Amniotic epithelial cell (primary cell): ENCODE data around the gene ICAM3.
A peak's percentile ranks its signal among the peaks of the same experiment; 100 is the strongest.
"Not testable (repeated sequence)": the region's sequence is repeated elsewhere in the genome, so short reads cannot be mapped to it uniquely, and the experiment has no call there.

Experiments used
- DNase-seq: peaks from one replicate; pipeline ENCODE4 v3.0.0-alpha.2; 2010; ENCODE audit warnings: low read depth

The ICAM3 gene

DNA sequence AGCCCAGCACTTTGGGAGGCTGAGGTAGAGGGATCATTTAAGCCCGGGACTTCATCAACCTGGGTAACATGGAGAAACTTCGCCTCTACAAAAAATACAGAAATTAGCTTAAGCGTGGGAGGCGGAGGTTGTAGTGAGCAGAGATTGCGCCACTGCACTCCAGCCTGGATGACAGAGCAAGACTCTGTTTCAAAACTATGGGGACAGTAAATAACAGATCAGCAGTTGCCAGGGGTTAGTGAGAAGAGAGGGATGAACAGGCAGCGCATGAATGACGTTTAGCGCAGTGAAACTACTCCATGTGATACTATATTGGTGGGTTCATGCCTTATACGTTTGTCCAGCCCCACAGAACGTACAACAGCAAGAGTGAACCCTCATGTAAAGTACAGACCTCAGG lies 7.1 kb upstream of the ICAM3 start:
- DNase-seq: peak; percentile 62

GRCh38 chr19:10344780-10345179 lies 5.4 kb upstream of the ICAM3 start:
- no peak for DNase-seq

DNA sequence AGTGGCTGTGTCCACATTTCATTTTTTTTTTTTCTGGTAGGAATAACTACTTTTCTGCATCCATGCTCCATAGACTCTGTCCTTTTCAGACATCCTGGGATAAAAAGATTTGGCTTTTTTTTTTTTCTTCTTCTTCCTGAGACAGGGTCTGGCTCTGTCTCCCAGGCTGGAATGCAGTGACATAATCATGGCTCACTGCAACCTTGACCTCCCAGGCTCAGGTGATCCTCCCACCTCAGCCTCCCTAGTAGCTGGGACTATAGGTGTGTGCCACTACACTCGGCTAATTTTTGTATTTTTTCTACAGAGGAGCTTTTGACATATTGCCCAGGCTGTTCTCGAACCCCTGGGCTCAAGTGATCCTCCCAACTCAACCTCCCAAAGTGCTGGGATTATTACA lies 4.1 kb upstream of the ICAM3 start:
- DNase-seq: no peak

DNA sequence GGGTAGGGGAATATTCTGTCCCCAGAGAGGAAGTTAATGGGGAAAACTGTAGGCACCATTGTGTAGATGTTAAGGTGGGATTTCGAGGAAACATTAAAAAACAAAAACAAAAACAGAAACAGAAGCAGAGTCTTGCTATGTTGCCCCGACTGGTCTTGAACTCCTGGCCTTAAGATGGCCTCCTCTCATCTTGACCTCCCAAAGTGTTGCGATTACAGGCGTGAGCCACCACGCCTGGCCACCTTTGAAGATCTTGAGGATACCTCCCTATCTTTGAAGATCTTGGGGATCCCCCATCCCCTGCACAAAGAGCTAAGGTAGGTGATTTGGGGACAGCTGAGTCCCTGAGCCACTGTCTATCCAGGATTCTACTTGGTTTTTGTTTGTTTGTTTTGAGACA lies 553 bp upstream of the ICAM3 start:
- DNase-seq: no peak

GRCh38 chr19:10338940-10339339 lies 484 bp downstream of the ICAM3 start:
- no peak for DNase-seq

GRCh38 chr19:10336725-10337124 lies 2.7 kb downstream of the ICAM3 start:
- not testable (repeated sequence) for DNase-seq

DNA sequence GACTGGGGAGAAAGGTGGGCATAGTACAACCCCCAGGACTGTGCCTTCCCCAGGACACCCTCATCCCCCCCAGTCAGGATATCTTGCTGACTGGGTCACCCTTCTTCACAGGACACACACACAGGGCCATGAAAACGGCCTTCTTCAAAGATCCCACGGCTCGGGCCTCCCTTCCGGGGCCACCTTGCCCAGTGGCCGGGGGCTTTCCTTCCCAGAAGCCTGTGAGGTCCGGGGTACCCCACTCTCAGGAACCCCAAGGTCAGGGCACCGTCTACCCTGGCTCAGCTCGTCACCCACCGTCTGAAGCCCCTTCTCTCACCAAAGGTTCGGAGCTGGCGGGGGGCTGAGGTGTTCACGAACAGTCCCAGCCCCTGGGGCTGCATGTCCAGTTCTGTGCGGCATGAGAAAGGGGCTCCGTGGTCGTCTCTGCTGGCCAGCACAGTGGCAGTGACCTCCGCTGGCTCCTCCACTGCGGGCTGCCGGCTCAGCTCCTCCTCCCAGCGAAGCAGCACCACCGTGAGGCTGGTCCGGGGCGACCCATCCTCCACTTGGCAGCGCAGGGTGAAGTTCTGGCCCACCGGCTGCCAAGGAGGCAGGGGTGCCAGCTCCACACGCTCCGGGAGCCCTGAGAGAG lies 4.0 kb downstream of the ICAM3 start:
- no peak for DNase-seq

DNA sequence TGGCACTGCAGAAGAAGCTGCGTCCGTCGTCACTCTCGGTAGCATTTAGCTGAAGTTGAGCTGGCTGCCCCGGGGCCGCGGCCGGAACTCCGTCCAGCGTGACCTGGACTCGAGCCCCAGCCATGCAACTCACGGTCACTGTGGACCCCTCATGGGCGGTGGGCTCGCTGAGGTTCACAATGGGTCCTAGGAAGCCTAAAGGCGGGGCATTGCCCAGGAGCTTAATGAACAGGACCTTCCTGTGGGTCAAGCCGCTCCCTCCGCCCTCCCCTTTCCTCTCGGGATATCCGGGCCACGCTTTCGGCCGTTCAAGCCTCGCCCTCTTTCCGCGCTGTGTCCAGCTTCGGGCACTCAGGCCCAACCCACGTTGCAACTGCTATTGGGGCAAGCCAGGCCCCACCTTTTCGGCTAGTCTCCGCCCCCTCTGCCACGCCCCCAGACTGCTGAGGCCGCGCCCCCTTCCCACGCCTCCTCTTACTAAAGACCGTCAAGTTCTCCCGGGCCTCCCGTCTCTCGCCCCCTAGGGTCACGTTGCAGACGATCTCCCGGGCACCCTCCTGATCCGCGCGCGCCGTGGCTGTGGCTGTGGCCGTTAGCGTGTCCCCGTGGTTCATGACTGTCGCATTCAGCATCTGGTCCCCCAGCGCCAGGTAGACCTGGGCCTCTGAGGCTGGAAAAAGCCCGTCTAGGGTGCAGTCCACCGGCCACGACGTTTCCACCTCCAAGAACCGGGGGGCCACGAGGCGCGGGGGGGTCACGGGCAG lies 4.7 kb downstream of the ICAM3 start:
- DNase-seq: peak; percentile 94

DNA sequence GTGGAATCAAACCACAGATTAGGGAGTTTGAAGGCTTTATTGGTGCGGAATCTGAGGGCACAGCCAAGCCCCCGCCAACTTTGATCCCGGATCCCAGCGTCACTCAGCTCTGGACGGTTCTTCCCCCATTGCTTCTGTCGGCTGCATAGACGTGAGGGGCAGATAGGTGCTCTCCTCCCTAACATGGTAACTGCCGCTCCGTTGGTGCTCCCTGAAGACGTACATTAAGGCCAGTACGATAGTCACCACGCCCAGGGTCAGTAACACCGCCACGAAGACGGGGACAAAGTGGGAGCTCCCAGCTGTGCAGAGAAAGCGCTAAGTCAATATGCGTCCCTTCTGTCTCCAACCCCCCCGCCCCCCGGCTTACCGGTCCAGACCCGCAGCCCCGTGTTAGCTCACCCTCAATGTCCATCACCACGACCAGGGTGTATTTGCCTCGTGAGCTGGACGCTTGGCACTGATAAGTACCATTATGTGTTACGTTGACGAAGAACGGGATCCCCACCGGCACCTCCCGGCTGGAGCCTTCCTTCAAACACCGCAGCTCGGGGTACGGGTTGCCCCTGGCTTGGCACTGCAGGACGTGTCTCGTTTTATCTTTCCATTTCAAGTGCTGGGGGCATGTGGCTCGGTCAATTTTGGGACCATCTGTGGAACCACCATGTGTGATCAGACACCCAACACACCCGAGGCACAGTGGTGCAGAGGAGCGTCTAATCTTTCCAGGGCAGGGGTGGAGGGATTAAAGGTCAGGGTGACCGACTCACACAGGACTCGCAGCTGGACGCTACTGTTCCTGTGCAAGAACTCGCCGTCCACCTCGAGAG lies 5.5 kb downstream of the ICAM3 start:
- DNase-seq: no peak

GRCh38 chr19:10332965-10333757 lies 6.3 kb downstream of the ICAM3 start, which contains the start of gene RAVER1:
TSS of gene RAVER1 (minus strand) at chr19:10333529. CDS start at chr19:10333507, 22 bp downstream.
- DNase-seq: peak; percentile 95

DNA sequence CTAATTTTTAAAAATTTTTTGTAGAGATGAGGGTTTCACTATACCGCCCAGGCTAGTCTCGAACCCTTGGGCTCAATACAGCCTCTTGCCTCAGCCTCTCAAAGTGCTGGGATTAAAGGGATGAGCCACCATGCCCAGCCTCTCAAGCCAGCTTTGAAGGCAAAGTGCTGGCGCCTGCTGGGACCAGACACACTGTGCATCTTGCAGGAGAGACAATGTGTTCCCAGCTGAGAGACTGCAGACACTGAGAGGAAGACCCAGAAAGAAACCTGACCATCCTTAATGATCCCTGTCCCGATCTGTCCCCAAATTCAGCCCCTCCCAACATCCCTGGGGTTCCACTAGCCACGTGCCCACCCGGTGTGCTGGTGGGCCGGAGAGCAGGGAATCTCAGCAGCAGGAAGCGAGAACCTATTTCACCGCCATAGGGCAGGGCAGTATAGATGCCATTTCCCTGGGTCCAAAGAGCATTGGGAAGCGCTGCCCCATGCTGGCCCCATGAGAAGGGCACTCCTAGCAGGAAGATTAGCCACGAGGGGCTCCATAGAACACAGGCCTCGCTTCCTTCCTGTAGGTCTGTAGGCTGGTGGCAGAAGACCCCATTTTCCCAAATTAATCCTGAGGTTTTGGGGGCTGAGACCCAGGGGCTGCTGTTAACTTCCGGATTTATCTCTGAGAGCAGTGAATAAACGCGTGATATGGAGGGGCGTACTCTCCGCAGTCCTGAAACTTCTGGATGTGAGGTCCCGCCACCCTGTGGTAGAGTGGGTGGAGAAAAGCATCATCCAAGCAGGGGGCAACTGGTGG lies 7.1 kb downstream of the ICAM3 start:
- no peak for DNase-seq

DNA sequence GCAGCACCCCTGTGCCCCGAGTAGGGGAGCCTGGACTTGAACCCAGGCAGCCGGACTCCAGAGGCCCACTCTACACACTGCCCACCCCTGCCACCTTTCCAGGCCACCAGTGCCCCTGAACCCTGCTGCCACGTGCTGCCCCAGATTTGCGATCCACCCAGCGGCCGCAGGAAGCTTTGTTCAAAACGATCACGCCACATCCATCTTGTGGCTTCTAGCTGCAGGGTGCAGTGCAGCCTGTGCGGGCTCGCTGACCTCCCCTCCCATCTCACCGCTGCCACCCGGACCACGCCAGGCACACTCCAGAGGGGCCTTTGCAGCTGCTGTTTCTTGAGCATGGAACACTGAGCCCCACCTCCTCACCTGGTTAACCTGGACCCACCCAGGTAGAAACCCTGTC lies 9.9 kb downstream of the ICAM3 start:
- DNase-seq: no peak

DNA sequence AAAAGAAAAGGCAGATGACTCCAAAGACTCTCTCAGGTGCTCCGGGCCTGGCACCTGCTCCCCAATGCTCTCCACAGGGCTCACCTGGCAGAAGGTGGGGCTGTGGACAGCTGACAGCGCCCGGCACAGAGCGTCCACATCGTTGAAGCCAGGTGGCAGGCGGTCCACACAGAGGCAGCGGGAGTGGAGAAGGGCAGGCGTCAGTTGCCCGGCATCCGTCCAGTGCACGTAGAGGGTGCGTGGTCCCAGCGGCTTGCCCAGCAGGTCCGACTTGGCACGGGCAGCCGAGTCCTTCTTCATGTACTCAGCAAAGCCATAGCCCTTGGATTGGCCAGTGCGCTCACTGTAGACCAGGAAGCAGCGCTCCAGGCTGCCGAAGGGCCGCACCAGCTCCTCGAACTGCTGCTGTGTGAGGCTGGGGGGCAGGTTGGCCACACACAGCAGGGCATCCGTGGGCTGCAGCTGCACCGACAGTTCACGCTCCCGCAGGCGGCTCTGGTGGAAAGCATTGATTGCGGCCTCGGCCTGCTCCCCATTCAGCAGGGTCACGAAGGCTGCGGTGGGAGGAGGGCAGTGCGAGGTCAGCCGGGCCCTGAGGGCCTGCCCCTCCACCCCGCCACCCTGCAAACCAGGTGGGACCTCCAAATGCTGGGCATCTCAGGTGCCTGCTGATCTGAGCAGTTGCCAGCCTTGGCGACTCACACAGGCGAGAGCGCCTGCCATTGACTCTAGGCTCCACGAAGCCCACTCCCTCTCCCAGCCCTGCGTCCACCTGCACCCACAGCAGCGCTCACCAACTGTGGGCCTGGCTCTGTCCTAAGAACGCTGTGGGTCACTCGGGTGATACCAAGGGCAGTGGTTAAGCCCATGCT lies 10.6 kb downstream of the ICAM3 start:
- no peak for DNase-seq

GRCh38 chr19:10327793-10328192 lies 11.6 kb downstream of the ICAM3 start:
- DNase-seq: no peak

DNA sequence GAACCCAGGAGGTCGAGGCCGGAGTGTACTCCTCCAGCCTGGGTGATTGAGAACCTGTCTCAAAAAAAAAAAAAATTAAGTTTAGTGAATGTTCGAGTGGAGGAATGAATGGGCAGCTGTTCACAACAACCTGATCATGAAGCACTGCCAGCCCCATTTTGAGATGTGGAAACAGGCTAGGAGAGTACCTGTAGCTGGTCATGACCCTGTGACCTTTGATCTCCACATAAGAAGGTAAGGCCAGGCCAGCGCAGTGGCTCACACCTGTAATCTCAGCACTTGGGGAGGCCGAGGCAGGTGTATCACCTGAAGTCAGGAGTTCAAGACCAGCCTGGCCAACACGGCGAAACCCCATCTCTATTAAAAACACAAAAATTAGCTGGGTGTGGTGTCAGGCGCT lies 13.7 kb downstream of the ICAM3 start:
- DNase-seq: no peak

- DNase-seq: no peak
Observed at GRCh38 chr19:10321874-10322835, 17.3 kb downstream of the ICAM3 start.

GRCh38 chr19:10321417-10321797 lies 18.0 kb downstream of the ICAM3 start:
- no peak for DNase-seq

DNA sequence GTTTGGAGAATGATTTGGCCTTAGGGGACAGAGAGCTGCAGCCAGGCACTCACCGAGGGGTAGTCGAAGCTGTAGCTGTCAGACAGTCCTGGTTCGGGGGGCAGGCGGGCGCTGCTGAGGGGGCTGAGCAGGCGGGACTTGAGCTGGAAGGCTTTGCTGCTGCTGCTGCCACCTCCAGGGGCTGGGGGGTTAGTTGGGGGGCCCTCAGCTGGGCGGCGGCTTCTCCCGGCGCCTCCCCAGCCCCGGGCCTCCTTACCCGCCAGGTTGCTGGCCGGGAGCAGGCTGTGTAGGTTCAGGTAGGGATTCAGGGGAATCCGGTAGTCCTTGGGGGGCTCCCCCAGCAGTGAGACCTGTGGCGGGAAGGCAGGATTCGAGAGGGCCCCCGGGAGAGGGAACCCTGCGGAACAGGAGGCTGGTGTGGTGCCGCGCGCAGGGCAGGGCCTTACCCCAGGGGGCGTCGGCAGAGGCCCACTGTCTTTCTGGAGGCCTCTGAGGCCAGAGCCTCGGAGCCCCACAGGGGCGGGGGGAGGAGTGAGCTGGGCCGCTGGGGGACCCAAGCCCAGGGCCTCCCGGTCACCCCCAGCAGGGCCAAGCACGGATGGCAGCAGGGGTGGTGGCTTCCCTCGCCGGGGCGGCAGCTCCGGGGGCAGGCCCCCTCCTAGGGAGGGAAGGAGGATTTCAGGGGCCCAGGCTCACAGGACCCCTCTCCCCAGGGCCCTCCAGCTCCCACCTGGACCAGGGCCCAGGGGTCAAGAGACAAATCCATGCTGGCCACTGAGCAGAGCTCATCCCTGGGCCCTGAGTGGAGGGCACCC lies 18.6 kb downstream of the ICAM3 start:
- DNase-seq: no peak
